ENCODE measurements around the gene SOCS1.

DNA sequence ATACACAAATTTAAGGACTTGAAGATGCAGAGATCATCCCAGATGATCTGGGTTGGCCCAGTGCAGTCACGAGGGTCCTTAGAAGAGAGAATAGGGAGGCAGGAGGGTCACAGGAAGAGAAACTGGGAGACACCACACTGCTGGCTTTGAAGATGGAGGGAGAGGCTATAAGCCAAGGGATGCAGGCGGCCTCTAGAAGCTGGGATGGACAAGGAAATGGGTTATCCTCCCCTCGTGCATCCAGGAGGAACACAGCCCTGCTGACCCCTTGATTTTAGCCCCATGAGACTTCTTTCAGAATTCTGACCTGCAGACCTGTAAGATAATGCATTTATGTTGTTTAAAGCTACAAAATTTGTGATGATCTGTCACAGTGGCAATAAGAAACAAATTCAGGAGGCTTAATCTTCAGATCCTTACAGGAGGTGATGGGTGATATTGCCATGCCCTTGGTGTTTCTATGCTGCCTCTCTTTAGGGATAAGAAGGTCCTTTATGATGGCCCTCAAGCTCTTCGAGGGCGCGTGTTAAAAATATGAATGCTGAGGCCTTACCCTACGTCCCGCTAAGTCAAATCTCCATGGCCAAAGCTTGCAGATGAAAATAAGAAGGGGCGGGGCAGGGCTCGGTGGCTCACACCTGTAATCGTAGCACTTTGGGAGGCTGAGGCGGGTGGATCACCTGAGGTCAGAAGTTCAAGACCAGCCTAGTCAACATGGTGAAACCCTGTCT, 21.8 kb upstream of the SOCS1 start:
- no peak for TF ChIP-seq CTCF (IDR thresholded peaks at IDR 0.05)
- TF ChIP-seq EZH2 (IDR thresholded peaks at IDR 0.05) = no peak
- TF ChIP-seq EZH2phosphoT487 (IDR thresholded peaks at IDR 0.05) = no peak

Data from neural progenitor cell (in vitro differentiated cells).